GM21576 (cell line): Measurements from ENCODE around the gene POLE.

Experiments used
- ATAC-seq: cut with Tn5 transposase; IDR thresholded peaks from one replicate; pipeline ENCODE4 v1.9.1; 2021; ENCODE audit warnings: mild to moderate bottlenecking, moderate library complexity; ENCODE audit not compliant: unreplicated experiment

POLE gene

GRCh38 chr12:132634411-132634990, 52.6 kb downstream of the POLE start:
- no peak for ATAC-seq

- no peak for ATAC-seq
Observed at GRCh38 chr12:132633901-132634300, 53.2 kb downstream of the POLE start.

DNA sequence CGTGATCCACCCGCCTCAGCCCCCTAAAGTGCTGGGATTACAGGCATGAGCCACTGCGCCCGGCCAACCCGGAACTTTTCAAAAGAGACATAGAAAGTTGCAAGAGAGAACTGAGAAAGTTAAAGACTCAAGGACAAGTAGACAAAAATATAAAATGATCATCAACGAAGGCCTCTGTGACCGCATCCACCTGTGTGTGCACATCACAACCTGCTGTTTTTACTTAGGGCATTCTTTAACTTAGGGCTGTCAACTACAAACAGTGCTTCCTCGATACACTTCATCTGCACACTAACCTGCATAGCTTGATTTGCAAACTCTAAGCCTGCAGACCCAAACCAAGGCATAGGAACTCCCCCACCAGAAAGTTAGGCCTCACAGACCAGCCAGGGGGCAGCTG, 53.7 kb downstream of the POLE start:
- no peak for ATAC-seq

DNA sequence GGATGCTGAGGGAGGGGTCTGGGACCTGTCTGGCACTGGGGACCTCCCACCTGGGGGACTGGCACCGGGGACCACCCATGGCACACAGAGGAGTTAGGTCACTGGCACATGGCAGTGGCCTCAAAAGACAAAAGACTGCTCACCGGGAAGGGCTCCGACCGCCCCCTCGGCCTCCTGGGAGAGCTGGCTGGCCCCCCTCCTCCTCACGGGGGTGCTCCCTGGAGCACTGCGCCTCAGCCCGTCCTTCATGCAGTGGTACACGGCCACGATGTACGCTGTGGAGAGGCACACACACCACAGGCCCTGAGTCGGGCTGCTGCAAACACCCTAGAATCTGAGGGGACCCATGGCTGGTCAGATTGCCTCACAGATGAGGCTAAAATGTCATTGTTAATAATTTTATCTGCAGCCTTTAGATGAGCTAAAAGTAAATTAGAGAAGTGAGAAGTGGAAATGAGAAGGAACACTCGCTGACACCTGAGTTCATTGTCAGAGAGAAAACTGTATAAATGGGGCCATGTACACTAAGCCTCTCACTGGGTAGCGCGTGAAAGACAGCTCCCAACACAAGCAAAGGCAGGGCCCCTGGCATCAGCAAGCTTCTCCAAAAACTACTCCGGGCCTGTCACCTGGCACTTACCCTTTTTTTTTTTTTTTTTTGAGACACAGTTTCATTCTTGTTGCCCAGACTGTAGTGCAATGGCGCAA, 54.5 kb downstream of the POLE start:
- no peak for ATAC-seq

DNA sequence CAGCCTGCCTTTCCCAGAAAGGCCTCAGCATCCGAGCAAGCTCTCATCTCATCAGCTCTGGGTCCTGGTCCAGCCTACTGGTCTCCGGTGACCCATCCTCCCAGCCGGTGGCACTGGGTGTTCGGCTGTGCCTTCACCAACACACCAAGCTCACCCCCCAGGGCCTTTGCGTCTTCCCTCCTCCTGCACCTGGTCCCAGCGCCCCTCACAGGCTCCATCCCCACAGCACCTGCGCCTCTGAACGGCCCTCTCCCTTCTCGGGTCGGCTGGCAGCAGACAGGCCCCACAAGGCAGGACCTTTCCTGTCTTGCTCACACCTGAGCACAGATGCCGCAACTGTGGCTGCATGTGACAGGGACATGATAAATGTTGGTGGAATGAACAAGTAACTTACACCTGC, 55.5 kb downstream of the POLE start:
- ATAC-seq, result no peak

GRCh38 chr12:132630672-132631071, 56.5 kb downstream of the POLE start:
- ATAC-seq, result no peak

- no peak for ATAC-seq
Observed at GRCh38 chr12:132629330-132629729, 57.8 kb downstream of the POLE start.

- ATAC-seq, result no peak
Observed at GRCh38 chr12:132625731-132626430, 61.3 kb downstream of the POLE start.

DNA sequence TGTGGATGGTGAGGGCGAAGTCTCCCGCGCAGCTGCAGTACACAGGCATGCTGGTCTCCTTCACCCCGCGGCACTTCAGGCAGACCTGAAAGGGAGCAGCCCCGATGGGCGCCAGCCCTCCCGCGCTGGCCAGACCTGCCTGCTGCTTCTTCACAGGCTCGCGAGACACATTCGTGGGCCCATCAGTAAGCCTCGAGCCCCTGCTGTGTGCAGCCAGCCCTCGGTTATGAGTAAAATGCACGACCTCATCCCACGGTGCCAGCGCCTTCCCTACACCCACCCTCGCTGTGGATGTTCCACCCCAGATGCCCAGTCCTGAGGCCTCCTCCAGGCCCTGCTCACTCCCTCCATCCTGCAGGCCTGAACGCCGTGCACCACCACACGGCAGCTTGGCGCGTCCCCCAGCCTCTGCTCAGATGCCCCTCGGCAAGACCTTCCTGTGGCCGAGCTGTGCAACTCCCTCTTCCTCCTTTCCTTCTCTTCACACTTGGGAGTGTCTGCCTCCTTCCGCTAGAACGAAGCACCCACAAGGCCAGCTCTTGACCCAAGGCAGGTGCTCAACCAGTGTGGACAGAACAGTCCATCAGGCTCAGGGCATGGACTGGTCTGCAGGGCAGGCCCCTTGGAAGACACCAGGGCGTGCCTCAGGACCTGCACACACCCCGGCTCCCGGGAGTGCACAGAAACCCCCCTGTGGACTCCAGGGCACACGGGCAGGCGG, 62.1 kb downstream of the POLE start:
- ATAC-seq, result no peak

DNA sequence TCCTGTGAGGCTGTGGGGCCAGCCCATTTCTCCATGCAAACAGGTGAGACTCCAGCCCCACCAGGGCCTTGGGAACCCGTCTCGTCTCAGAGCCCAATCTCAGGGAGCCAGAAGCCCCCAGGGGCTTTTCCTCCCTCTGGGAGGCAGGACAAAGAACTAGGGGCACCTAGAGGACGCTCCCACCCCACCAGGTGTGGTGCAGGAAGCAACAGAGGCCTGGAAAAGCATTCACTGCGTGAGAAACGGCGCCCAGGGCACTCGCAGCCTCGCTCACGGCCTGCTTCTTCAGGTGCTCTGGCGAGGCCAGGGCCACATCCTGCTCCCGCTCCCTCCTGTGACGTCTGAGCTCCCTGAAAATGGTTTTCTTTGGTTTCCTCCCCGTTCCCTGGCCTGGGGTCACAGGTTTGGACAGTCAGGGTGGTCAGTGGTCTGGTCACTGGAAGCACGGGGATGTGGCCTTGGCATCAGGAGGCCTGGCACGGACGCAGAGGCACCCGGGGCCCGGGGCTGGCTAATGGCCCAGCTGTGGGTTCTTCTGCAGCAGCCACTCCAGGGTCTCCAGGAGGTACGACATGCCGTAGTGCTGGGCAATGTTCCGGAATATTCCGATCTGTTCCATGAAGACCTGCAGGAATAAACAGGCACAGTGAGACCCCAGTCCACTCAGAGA, 62.8 kb downstream of the POLE start:
- ATAC-seq, result no peak

DNA sequence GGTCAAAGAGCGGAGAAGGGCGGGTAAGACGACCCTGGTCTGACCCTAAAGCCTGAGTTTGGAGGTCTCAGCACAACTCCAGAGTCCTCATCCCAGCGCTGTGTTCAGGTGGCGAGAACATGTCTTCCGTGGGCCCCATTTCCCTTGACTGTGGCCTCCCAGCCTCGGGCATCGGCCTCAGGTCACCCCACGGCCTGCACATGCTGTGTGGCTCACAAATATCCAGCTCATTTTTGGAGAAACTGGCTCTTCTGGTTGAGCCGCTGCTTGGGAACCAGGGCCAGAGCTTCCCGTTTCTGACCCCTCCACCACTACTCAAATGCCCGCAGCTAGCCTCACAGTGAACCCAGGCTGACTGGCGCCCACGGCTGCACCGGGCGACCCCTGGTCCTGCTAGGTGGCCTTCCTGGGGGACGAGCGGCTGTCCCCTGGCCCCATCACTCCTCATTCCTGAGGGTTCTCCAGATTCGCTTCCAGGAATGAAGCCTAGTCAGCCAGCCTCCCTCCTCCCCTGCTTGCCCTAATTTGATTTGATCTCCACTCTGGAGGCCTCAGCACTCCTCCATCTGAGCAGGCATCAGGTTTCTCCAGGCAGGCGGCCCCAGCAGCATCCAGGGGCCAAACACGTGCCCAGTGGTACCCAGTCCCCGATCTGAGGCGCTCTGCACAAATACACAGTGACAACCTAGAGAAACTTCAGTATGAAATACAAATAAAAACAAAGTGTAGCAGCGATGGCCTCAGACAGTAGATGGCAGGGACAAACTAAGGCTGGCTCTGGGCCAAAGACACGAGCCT, 63.9 kb downstream of the POLE start:
- no peak for ATAC-seq

DNA sequence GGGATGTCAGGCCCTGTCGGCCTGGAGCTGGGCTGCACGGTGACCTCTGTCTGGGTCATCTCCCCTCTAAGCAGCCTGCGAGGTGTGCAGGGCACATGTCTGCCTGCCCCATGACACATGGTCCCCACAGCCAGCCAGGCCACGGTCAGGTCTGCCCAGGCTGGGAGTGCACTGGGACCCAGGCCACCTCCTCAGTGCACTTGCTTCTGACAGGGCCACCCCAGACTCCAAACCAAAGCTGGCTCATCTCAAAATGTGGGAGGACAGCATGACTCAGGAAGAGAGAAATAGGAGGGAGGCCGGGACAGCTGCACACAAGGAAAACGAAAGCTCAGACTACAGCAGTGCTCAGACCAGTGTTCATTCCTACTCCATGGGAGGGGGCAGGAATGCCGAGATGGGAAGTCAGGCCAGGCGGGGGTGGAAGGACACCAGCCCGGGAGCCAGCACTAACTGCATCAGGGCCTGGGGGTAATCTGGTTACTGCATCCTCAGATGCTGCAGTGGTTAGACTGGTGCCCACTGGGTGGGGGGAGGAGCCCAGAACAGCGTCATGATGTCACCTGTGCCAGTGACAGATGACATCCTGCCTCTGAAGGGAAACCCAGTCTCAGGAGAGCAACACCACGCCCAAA, 64.6 kb downstream of the POLE start:
- no peak for ATAC-seq

DNA sequence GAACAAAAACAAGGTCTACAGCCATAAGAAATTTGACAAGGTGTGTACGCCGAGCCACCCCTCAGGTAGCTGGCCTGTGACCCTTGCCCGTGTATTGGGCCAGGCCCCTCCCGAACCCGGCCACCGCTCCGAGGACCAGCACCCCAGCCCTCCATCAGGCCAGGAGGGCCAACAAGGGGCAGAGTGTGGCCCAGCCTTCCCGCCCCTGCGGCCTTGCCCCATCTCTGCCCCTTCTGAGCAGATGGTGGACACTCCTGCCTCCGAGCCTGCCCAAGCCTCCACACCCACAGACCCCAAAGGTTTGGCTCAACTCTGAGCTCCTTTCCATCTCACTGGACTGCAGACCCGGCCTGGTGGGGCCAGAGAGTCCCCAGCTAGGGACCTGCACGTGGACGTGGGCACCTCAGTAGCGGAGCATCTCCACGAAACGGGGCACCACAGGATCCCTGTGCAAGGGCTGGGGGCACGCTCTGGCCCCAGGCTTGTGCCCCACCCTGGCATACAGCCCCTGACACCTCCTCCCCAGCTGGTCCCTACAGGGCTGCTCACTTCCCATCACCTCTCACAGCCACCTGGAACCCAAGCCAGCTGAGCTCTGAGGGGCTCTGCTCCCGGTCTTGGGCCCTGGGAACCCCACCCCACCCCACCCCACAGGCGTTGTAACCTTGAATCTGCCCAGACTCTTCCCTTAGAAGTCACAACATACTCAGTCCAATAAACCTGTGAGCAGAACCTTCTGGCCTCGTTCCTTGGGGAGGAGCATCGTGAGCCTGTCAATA, 65.3 kb downstream of the POLE start:
- ATAC-seq, result no peak

DNA sequence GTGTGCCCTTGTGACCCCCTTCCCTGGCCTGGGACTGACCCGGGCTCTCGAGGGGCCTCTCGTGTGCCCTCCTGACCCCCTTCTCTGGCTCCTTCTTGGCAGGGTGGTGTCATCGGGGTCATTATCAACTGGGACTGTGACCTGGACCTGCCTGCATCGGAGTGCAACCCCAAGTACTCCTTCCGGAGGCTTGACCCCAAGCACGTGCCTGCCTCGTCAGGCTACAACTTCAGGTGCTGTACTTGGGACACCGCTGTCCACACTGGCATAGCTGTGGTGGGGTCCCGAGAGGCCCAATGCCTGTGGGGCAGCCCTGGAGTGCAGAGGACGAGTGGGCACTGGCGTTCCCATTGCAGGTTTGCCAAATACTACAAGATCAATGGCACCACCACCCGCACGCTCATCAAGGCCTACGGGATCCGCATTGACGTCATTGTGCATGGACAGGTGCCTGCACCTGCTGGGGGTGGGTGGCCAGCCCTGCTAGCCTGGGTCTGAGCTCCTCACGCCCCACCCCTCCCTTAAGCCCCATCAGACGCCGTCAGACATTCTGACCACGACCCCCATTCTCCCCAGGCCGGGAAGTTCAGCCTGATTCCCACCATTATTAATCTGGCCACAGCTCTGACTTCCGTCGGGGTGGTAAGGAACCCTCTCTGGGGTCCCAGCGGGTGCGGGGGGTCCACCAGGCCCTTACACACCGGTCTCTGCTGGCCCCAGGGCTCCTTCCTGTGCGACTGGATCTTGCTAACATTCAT, 66.1 kb downstream of the POLE start:
- ATAC-seq, result no peak

DNA sequence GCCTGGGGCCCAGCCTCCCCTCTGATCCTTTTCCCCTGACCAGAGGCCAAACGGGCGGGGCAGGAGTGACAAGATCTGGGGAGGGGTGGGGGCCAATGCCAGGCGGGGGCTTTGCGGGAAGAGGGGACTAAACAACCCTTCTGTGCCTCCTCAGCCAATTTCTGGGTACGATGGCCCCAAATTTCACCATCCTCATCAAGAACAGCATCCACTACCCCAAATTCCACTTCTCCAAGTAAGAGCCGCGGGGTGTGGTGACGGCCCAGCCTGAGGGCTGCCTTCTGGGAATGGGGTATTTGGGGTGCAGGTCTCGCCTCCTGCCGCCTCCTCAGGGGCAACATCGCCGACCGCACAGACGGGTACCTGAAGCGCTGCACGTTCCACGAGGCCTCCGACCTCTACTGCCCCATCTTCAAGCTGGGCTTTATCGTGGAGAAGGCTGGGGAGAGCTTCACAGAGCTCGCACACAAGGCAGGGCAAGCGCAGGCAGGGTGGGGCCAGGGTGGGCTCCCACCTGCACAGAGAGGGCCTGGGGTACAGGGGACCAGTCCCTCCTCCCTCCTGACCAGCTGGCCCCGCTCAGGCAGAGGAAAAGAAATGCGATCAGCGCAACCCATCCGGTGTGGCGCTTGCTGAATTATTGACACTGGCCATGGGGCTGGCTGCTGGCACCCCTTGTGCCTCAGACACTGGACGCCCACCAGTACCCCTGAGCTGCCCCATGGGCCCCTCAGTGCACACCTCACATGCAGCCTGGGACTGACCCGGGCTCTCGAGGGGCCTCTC, 66.8 kb downstream of the POLE start:
- ATAC-seq, result no peak

DNA sequence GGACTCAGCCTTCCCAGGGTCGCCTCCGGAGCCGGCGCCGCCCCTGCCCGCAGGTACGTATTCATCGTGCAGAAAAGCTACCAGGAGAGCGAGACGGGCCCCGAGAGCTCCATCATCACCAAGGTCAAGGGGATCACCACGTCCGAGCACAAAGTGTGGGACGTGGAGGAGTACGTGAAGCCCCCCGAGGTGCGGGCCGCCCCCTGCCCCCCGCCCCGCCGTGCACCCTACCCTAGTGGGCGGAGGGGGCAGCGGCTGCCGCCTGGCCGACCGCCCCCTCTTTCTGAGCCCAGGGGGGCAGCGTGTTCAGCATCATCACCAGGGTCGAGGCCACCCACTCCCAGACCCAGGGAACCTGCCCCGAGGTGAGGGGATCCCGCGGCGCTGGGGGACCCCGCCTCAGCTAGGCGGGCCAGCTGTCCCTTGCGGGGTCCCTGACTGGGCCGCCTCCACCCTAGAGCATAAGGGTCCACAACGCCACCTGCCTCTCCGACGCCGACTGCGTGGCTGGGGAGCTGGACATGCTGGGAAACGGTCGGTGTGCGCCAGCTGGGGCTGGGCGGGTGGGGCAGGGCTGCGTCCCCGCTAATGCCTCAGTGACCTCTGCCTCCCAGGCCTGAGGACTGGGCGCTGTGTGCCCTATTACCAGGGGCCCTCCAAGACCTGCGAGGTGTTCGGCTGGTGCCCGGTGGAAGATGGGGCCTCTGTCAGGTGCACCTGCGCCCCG, 67.6 kb downstream of the POLE start:
- no peak for ATAC-seq

GRCh38 chr12:132619071-132619385, 68.1 kb downstream of the POLE start:
- ATAC-seq, result no peak
